Measurements from ENCODE around the gene MRPL40.

MRPL40 gene

DNA sequence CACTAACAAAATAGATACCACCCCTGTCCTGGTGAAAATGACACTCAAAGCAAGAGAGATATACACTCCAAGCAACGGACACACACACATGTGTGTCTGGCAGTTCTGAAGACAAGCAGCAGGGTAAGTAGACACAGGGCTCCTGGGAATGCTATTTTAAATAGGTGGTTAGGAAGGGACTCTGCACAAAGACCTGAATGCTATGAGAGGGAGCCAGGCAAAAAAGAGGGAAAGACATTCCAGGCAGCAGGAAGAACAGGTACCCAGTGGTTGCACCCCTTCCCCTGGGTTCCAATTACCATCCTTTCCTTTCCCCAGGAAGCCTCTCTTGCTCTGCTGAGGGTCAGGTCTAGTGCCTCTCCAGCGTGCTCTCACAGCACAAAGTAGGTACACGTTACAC lies 43.7 kb downstream of the MRPL40 start:
- no peak for DNase-seq (ENCODE audit: low read depth)
- no peak overlapping the region for H3K4me3 ChIP-seq (ENCODE audit: low read depth, low read length)
- TF ChIP-seq, protein P1, sequence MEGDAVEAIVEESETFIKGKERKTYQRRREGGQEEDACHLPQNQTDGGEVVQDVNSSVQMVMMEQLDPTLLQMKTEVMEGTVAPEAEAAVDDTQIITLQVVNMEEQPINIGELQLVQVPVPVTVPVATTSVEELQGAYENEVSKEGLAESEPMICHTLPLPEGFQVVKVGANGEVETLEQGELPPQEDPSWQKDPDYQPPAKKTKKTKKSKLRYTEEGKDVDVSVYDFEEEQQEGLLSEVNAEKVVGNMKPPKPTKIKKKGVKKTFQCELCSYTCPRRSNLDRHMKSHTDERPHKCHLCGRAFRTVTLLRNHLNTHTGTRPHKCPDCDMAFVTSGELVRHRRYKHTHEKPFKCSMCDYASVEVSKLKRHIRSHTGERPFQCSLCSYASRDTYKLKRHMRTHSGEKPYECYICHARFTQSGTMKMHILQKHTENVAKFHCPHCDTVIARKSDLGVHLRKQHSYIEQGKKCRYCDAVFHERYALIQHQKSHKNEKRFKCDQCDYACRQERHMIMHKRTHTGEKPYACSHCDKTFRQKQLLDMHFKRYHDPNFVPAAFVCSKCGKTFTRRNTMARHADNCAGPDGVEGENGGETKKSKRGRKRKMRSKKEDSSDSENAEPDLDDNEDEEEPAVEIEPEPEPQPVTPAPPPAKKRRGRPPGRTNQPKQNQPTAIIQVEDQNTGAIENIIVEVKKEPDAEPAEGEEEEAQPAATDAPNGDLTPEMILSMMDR (IDR thresholded peaks at IDR 0.05; ENCODE audit: low read depth, low read length, missing control alignments): no peak

DNA sequence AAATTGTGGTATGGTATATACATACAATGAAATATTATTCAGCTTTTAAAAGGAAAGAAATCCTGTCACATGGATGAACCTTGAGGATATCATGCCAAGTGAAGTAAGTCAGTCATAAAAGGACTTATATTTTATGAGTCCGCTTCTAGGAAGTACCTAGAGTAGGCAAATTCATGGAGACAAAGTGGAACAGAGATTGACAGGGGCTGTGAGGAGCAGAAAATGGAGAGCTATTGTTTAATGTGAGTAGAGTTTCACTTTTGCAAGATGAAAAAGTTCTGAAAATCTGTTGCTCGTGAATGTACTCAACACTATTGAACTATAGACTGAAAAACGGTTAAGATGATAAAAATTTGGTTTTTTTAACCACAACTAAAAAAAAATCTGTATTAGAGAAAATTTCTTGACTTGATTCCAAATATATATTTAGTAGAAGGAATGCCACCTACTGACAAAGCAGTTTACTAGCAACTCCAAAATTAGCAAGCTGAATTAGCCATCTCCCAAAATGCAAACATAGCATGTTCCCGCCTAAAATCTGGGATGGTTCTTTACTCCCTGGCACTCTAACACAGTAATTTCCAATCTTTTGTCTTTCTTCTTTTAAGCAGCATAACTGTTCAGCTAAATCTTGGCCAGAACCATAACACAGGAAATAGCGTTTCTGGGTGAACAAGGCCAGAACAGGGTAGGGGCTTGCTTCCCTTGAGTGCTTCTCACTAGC lies 45.1 kb downstream of the MRPL40 start:
- no peak for DNase-seq (ENCODE audit: low read depth)
- peak overlapping the region; percentile 97 for H3K4me3 ChIP-seq (ENCODE audit: low read depth, low read length)

DNA sequence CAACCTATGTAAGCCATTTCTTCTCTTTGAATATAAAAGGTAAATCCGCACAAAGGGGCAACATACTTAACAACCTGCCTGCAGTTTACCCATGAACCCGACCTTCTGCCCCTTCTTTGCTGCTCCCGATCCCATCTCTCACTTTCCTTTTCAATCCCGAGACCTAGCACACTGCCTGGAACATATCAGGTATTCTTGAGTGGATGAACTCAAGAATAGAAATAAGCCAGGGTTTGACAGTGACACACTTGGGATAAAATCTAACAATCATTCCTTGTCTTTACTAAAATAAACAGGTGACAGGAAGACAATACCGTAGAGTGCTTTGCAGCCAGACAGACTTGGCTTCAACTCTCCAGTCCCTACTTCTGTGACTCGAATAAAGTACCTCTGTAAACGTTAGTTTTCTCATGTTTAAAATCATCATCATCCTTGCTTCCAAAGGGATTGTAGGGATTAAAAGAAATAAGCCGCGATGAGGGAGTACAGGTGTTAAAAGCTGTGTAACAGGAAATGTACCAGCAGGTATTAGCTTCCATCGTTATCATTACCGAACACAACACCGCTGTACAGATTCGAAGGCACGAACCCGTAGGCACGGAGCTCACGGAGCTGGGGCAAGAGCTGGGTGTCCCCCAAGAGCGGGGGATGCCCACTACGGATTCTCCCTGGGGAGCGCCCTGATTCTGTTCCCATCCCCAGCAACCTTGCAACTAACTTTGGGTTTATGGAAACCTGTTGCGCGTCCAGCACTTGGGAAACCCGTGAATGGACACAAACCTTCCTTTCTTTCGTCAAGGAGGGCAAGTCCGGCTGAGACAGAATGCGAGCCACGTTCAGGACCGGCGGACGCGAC lies 45.9 kb downstream of the MRPL40 start:
- TF ChIP-seq, protein P1 (IDR thresholded peaks at IDR 0.05; ENCODE audit: low read depth, low read length, missing control alignments): no peak
- H3K4me3 ChIP-seq (ENCODE audit: low read depth, low read length): peak overlapping the region; percentile 97
- DNase-seq (ENCODE audit: low read depth): no peak

More for the DNA sequence above, 45.1 kb downstream of the MRPL40 start:
- TF ChIP-seq, protein P1 (IDR thresholded peaks at IDR 0.05; ENCODE audit: low read depth, low read length, missing control alignments): no peak

DNA sequence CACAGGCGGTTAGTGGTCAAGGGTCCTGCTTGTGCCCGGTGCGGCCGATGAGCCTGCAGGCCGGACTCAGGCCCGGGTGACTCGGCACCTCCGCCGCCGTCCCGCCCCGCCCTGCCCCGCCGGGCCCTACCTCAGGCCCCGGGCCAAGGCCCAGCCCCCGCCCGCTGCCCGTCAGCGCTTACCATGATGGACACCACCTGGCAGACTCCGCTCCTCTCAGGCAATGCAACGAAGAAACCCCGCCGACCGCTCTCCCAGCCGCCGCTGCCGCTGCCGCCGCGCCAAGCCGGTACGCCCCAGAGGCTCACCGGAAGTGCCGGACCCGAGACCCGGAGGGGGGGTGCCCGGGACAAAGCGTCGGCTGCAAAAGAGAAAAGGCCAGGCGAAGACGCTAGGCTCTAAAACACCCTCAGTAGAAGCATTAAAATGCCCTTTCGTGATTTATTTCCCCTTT lies 46.6 kb downstream of the MRPL40 start, which contains the start of gene UFD1:
Gene UFD1, minus strand, starts transcription at position 293 of the 454 bp plus-strand sequence. Its CDS starts 108 bp downstream, at position 185.
- peak within 1 kb of the TSS; percentile 97 for H3K4me3 ChIP-seq (ENCODE audit: low read depth, low read length)
- DNase-seq (ENCODE audit: low read depth): peak; percentile 25
- TF ChIP-seq, protein P1 (IDR thresholded peaks at IDR 0.05; ENCODE audit: low read depth, low read length, missing control alignments): no peak

DNA sequence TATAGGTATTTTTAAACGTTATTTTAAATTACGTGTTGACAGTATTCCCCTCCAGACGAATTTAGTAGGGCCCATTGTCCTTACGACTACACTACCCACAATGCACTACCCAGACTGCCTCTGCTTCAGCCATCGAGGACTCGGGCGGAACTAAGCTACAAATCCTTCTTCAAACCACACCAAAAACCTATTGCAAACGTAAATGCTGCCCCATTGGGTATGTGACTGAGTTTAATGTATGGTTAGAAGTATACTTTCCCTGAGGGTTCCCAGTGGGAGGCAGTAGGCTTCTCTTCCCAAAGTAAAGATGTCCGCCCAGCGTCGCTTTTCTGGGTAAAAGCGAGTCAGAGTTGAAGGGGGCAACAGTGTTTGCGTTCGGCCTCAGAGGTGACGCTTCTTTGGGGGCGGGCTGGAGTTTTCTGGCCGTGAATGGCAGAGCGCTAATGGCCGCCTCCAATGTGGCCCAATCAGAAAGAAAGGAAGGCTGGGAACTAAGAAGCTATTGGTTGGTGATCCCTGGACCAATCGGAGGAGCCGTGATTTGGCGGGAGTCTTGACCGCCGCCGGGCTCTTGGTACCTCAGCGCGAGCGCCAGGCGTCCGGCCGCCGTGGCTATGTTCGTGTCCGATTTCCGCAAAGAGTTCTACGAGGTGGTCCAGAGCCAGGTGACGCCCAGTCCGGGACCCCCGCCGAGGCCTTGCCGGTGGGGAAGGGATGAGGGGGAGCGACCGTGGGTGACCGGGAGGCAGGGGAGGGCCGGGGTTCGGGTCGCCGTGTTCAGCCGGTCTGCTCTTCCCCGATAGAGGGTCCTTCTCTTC lies 47.2 kb downstream of the MRPL40 start, which contains the start of gene CDC45:
Gene CDC45, plus strand, starts transcription at position 566 of the 818 bp plus-strand sequence. Its CDS starts 49 bp downstream, at position 615.
- TF ChIP-seq, protein P1 (IDR thresholded peaks at IDR 0.05; ENCODE audit: low read depth, low read length, missing control alignments): no peak
- DNase-seq (ENCODE audit: low read depth): peak; percentile 96
- peak within 1 kb of the TSS; percentile 97 for H3K4me3 ChIP-seq (ENCODE audit: low read depth, low read length)

DNA sequence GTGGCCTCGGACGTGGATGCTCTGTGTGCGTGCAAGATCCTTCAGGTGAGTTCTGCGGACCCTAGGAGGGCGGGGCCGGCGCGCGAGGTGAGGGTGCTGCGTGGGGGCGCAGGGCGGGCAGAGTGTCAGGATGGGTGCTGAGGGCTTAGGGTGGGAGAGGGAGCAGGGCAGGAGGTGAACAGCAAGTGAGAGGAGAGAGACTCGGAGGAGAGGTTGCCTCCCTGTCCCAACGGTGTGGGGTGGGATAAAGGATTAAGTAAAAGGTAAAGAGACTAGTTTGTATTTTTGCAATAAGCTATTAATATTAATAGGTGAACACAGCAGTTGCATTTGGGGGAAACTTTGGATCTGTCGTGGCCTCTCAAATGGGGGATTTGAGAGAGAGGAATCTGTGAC lies 47.8 kb downstream of the MRPL40 start:
- DNase-seq (ENCODE audit: low read depth): no peak
- TF ChIP-seq, protein P1 (IDR thresholded peaks at IDR 0.05; ENCODE audit: low read depth, low read length, missing control alignments): no peak
- peak overlapping the region; percentile 97 for H3K4me3 ChIP-seq (ENCODE audit: low read depth, low read length)
